DOHH2 (cell line): Measurements from ENCODE around the gene KRT28.

Experiments used
- H3F3A ChIP-seq: fragments of 200-600 bp; sonication (generic), shearing (Covaris generic); 2 replicates; pipeline ENCODE4 v1.6.0; 2016; ENCODE audit warnings: antibody characterized with exemption, mild to moderate bottlenecking; ENCODE audit not compliant: control insufficient read depth, insufficient read depth
- H3K27ac ChIP-seq: fragments of 200-600 bp; sonication (generic); 2 replicates; pipeline ENCODE4 v1.5.1; 2014; ENCODE audit warnings: low read depth, mild to moderate bottlenecking, low read length, moderate library complexity
- H3K27me3 ChIP-seq: fragments of 200-600 bp; sonication (generic); 2 replicates; pipeline ENCODE4 v1.6.1; 2014; ENCODE audit warnings: mild to moderate bottlenecking, low read length, mixed read lengths; ENCODE audit not compliant: control insufficient read depth
- H3K36me3 ChIP-seq: fragments of 200-600 bp; sonication (generic); 2 replicates; pipeline ENCODE4 v1.6.1; 2014; ENCODE audit warnings: mild to moderate bottlenecking, low read length, moderate library complexity, mixed read lengths; ENCODE audit not compliant: control insufficient read depth
- H3K4me1 ChIP-seq: fragments of 200-600 bp; sonication (generic); 2 replicates; pipeline ENCODE4 v1.6.1; 2014; ENCODE audit warnings: mild to moderate bottlenecking, low read length, mixed read lengths; ENCODE audit not compliant: control insufficient read depth
- H3K4me2 ChIP-seq: fragments of 200-600 bp; sonication (generic); 2 replicates; pipeline ENCODE4 v1.6.0; 2014; ENCODE audit warnings: mild to moderate bottlenecking, low read length, moderate library complexity
- H3K4me3 ChIP-seq: fragments of 200-600 bp; sonication (generic); 2 replicates; pipeline ENCODE4 v1.5.1; 2014; ENCODE audit warnings: mild to moderate bottlenecking, low read length, mixed read lengths
- H3K79me2 ChIP-seq: fragments of 200-600 bp; sonication (generic); 2 replicates; pipeline ENCODE4 v1.6.1; 2014; ENCODE audit warnings: mild to moderate bottlenecking, low read length, mixed read lengths; ENCODE audit not compliant: control insufficient read depth
- H3K9me2 ChIP-seq: fragments of 200-600 bp; sonication (generic); replicated peaks from 2 replicates; pipeline ENCODE4 v1.6.1; 2014; ENCODE audit warnings: mild to moderate bottlenecking, low read length, mixed read lengths; ENCODE audit not compliant: control insufficient read depth
- H3K9me3 ChIP-seq: fragments of 200-600 bp; sonication (generic); 2 replicates; pipeline ENCODE4 v1.6.1; 2014; ENCODE audit warnings: antibody characterized with exemption, low read length, mixed read lengths; ENCODE audit not compliant: control insufficient read depth, insufficient read depth
- H4K20me1 ChIP-seq: fragments of 200-600 bp; sonication (generic); 2 replicates; pipeline ENCODE4 v1.6.0; 2014; ENCODE audit warnings: low read depth, mild to moderate bottlenecking, antibody characterized with exemption, low read length, moderate library complexity; ENCODE audit not compliant: control insufficient read depth, insufficient read depth
- EZH2phosphoT487 ChIP-seq: fragments of 200-600 bp; sonication (generic); IDR thresholded peaks from 2 replicates; pipeline ENCODE4 v1.6.1; 2017; ENCODE audit warnings: borderline replicate concordance, mild to moderate bottlenecking, antibody characterized with exemption, low read length, moderate library complexity, mixed read lengths
- TF ChIP-seq, protein P1 (sequence below): fragments of 200-600 bp; sonication (generic); IDR thresholded peaks from one replicate; pipeline ENCODE4 v1.5.1; 2014; ENCODE audit warnings: antibody characterized with exemption, mild to moderate bottlenecking, low read depth, low read length; ENCODE audit not compliant: poor library complexity, severe bottlenecking

The KRT28 gene

DNA sequence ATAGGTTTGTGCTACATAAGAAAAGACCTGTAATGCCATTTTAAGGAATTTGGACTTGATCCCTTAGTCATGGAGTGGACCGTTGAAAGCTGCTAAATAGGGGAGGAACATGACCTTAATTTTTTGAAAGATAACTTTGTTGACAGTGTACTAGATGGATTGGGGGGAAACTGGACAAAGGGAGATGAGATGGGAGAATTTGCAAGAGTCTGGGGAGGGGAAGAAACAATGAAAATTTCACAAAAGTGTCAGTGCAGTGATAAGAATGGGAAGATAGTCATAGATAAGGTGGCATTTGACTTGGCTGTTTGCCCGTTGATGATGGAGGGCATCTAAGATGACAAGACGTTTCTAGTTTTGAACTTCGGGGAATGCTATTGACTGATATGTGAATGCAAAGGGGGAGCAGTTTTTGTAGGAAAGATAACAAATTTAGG is 44.9 kb upstream of the KRT28 start:
- Histone ChIP-seq H3K27ac (no peak overlapping the region), H3K4me2 (no peak overlapping the region), H3K79me2 (no peaks in the 10 kb centered on the region), H3K9me2 (no peaks in the 10 kb centered on the region), H4K20me1 (no peaks in the 10 kb centered on the region), H3K4me3 (no peak overlapping the region), H3K36me3 (no peaks in the 10 kb centered on the region), H3F3A (no peaks in the 10 kb centered on the region), H3K4me1 (no peaks in the 10 kb centered on the region), H3K27me3 (peaks cover 26% of the 10 kb centered on the region), H3K9me3 (no peaks in the 10 kb centered on the region)
- TF ChIP-seq EZH2phosphoT487 = no peak
- TF ChIP-seq, protein P1, sequence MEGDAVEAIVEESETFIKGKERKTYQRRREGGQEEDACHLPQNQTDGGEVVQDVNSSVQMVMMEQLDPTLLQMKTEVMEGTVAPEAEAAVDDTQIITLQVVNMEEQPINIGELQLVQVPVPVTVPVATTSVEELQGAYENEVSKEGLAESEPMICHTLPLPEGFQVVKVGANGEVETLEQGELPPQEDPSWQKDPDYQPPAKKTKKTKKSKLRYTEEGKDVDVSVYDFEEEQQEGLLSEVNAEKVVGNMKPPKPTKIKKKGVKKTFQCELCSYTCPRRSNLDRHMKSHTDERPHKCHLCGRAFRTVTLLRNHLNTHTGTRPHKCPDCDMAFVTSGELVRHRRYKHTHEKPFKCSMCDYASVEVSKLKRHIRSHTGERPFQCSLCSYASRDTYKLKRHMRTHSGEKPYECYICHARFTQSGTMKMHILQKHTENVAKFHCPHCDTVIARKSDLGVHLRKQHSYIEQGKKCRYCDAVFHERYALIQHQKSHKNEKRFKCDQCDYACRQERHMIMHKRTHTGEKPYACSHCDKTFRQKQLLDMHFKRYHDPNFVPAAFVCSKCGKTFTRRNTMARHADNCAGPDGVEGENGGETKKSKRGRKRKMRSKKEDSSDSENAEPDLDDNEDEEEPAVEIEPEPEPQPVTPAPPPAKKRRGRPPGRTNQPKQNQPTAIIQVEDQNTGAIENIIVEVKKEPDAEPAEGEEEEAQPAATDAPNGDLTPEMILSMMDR = no peak

DNA sequence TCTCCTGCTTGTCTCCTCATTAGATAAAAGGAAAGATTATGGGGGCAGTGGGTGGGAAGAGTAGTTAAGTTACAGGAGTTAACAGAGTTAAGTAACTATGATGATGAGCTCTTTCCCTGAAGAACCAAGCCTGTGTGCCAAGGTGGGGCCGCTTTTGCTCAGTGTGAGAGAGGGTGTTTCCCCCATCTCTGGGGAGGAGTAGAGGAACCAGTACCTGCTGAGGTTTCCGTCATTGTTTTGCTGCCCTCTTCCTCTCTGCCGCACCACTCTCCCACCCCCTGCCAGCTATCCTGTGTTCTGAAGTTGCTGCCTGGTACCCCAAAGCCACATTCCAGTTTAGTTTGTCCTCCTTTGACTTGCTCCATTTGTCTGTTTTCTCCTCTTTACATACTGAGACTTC is 43.5 kb upstream of the KRT28 start:
- H3K4me3 ChIP-seq = no peak overlapping the region
- H3K4me2 ChIP-seq = no peak overlapping the region
- peaks cover 26% of the 10 kb centered on the region for H3K27me3 ChIP-seq
- H3F3A ChIP-seq = no peaks in the 10 kb centered on the region
- no peaks in the 10 kb centered on the region for H3K79me2 ChIP-seq
- H3K36me3 ChIP-seq = no peaks in the 10 kb centered on the region
- H4K20me1 ChIP-seq = no peaks in the 10 kb centered on the region
- H3K27ac ChIP-seq = no peak overlapping the region
- H3K9me2 ChIP-seq = no peaks in the 10 kb centered on the region
- H3K9me3 ChIP-seq = no peaks in the 10 kb centered on the region
- TF ChIP-seq, protein P1 = no peak
- no peak for TF ChIP-seq EZH2phosphoT487
- no peaks in the 10 kb centered on the region for H3K4me1 ChIP-seq

DNA sequence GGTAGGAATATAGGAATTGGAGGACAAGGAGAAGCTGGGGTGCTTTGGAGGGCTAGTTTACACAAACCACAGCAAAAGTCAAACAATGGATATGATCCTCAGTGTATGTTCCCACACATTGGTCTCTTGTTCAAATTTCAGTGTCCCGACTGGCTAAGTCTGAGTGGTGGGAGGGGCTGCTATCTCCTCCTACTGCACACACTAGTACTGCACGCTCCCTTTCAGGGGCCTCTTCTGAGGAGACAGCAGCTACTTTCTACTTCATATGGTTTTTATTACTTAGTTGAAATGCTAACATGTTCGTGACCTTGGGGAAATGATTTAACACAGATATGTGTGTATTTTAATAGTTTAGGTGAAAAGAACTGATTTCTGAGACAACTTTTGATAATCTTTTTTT is 41.5 kb upstream of the KRT28 start:
- no peak for TF ChIP-seq EZH2phosphoT487
- TF ChIP-seq, protein P1 = no peak
- Histone ChIP-seq H3K27ac (no peak overlapping the region), H3K79me2 (no peaks in the 10 kb centered on the region), H3F3A (no peaks in the 10 kb centered on the region), H3K36me3 (no peaks in the 10 kb centered on the region), H4K20me1 (no peaks in the 10 kb centered on the region), H3K9me2 (no peaks in the 10 kb centered on the region), H3K4me2 (no peak overlapping the region), H3K27me3 (peaks cover 23% of the 10 kb centered on the region), H3K9me3 (no peaks in the 10 kb centered on the region), H3K4me3 (no peak overlapping the region), H3K4me1 (no peaks in the 10 kb centered on the region)
